HEK293T (cell line): Measurements from ENCODE around the gene KASH5.

Experiments used
- ELF4 ChIP-seq: fragments of 450-650 bp; IDR thresholded peaks from 2 replicates; pipeline ENCODE4 v1.6.1; 2017; ENCODE audit warnings: antibody characterized with exemption
- FOXK2 ChIP-seq: fragments of 450-650 bp; IDR thresholded peaks from 2 replicates; pipeline ENCODE4 v1.6.1; 2016; ENCODE audit warnings: mild to moderate bottlenecking
- L3MBTL2 ChIP-seq: fragments of 450-650 bp; conservative IDR thresholded peaks from 2 replicates; pipeline ENCODE4 v1.6.1; 2016; ENCODE audit warnings: mild to moderate bottlenecking
- SP1 ChIP-seq: fragments of 450-650 bp; IDR thresholded peaks from 2 replicates; pipeline ENCODE4 v1.6.1; 2017
- SUZ12 ChIP-seq: fragments of 450-650 bp; IDR thresholded peaks from 2 replicates; pipeline ENCODE4 v1.6.1; 2016; ENCODE audit warnings: mild to moderate bottlenecking
- TARDBP ChIP-seq: fragments of 450-650 bp; IDR thresholded peaks from 2 replicates; pipeline ENCODE4 v1.6.1; 2016

DNA sequence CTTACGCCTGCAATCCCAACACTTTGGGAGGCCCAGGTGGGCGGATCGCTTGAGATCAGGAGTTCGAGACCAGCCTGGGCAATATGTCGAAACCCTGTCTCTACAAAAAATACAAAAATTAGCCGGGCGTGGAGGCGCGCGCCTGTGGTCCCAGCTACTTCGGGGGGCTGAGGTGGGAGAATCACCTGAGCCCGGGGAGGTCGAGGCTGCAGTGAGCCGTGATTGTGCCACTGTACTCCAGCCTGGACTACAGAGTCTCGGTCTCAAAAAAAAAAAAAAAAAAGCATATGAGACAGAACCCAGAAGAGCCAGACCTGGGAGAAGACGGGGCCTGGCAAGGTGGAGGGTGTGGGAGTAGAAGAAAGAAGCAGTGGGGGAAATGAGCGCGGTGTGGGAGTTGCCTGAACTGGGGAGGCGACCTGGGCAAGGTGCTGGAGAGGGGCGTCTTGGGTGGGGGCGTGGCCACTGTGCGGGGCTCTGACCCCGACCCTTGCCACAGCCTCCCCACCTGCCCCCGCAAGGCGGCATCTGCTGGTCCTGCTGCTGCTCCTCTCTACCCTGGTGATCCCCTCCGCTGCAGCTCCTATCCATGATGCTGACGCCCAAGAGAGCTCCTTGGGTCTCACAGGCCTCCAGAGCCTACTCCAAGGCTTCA, 23.8 kb upstream of the KASH5 start:
- TF ChIP-seq ELF4 (no peak), FOXK2 (no peak), TARDBP (no peak), SP1 (no peak), SUZ12 (no peak), L3MBTL2 (no peak)
